NCI-H2196 treated with DMSO at 0.1 percent for 48 hours (cell line): Measurements from ENCODE around the gene GBX1.

Source experiments
- DNase-seq: peaks from one replicate; lab custom pipeline; 2025; ENCODE audit not compliant: unreplicated experiment; lab: John Stamatoyannopoulos, UW

The GBX1 gene

GRCh38 chr7:151194188-151194587 lies 26.7 kb upstream of the GBX1 start:
- no peak for DNase-seq

DNA sequence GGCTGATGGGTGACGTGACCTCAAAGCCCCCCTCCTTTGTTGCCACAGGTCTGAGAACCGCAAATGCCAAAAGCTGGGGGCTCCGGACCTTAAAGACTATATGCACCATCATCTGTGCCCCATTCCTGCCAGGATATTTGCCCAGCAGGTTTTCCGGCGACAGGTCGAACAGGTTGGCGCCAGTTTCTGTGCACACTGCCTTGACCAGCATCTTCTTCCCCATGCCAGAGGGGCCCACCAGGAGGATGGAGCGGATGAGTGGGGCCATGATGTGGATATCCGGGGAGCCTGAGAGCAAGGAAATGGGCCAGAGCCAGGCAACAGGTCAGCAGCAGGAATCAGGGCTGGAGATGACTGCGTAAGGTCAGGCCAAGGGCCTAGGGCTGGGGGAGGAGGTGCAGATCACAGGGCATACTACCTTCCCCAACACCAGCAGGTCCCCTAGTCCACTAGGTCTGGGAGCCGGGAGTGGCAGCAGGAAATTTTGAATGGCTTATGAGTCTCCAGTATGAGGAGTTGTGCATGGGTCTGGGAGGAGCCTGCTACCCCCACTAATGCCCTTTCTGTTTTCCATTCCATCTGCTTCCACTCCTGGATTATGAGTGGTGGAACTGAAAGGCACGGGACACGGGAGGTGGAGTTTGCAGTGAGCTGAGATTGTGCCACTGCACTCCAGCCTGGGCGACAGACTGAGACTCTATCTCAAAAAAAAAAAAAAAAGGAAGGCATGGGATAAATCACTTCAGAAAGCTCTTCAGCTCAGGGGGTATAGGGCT lies 25.9 kb upstream of the GBX1 start:
- no peak for DNase-seq

DNA sequence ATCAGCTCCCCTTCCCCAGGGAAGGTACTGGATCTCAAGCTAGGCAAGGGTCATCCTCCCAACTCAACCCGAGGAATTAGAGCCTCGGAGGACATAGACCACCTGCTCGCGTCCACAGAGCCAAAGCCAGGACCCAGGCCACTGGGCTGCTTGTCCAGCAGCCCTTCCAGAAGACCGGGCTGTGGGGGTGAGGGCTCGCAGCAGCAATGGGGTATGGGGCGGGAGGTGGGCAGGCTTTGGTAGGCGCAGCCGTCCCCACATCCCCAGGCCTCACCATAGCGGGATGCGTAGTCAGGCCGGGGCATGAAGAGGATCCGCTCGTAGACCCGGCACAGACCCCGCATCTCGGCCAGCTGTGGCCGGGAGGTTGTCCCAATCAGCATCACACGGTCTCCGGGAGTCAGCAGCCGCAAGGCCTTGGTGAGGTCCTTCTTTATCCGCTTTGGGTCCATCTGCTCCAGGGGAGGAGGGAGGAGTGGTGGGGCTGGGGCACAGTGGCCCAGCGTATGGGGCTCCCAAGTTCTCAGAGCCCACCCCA lies 24.6 kb upstream of the GBX1 start:
- no peak for DNase-seq

- no peak for DNase-seq
Measured at GRCh38 chr7:151191544-151191943, 24.1 kb upstream of the GBX1 start.

DNA sequence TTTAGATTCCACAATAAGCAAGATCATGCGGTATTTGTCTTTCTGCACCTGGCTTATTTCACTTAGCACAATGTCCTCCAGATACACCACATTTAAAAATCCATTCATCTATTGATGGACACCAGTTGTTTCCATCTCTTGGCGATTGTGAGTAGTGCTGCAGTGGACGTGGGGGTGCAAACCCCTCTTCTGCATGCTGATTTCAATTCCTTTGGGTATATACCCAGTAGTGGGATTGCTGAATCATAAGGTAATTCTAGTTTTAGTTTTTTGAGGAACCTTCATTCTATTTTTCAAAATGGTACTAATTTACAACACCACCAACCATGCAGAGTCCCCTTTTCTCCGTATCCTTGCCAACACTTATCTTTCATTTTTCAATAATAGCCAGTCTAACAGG lies 21.5 kb upstream of the GBX1 start:
- no peak for DNase-seq

DNA sequence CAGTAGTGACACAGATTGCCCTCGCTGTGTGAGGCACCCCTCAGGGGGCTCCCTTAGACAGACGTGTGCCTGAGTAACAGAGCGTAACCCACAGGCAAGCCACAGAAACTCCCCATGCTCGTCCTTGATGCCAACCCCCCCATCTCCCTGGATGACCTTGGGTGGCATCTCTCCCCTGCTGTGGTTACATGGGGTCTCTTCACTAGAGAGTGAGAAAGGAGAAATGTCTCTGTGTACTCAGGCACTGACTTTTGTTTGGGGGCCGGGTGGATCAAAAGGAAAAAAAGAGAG lies 20.7 kb upstream of the GBX1 start:
- DNase-seq: no peak

- no peak for DNase-seq
Measured at GRCh38 chr7:151187409-151188251, 20.1 kb upstream of the GBX1 start.

- no peak for DNase-seq
Measured at GRCh38 chr7:151186640-151187408, 19.3 kb upstream of the GBX1 start, which contains the start of gene ASB10. ASB10 (minus strand) TSS chr7:151187250; CDS start chr7:151187130, 120 bp downstream.

DNA sequence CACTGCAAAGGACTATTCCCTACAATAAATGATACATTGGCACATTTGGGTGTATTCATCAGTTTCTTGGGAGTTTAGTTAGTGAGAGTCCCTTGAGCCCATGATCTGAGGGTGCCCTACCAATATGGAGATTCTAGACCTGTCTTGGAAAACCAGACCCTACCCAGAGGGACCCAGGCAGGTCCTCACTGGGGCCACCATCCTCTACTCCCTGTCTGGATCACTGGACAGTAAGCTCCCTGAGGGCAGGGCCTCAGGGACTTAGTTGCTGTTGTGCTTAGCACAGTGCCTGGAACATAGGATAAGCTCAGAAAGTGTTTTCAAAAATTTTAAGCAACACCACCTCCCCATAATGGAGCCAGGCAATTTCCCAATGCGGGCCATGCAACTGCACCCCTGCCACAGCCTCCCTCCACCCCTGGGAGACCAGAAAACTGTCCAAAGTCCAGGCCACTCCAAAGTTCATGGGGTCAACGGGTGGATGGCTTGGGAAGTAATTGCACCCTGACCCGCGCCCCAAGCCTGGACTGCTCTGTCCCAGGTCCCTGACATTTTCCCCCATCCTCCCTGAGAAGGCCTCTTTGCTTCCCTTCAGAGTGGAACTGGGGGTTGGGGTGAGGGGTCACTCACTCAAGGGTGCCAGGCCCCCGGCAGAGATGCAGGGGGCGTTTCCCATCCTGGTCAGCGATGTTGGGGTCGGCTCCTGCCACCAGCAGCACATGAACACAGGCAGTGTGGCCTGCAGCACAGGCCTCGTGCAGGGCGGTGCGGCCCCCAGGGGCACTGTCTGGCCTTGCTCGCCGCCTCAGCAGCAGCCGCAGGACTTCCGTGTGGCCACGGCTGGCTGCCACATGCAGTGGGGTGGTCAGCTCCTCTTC lies 18.5 kb upstream of the GBX1 start:
- no peak for DNase-seq

DNA sequence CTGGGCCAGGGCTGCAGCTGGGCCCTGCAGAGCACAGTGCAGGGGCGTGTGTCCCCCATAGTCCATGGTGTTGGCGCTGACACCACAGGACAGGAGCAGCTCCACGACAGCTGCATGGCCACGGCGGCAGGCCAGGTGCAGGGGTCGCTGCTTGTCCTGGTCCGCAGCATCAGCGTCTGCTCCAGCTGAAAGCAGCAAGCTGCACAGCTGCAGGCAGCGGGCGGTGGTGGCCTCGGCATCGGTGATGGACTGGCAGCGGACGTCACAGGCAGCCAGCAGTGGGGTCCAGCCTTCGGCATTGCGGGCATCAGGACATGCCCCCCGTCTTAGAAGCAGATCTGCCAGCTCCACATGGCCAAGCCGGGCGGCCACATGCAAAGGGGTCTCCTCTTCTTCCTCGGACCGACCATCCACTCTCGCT lies 13.5 kb upstream of the GBX1 start:
- DNase-seq: no peak

GRCh38 chr7:151179946-151180345 lies 12.5 kb upstream of the GBX1 start:
- DNase-seq: no peak

DNA sequence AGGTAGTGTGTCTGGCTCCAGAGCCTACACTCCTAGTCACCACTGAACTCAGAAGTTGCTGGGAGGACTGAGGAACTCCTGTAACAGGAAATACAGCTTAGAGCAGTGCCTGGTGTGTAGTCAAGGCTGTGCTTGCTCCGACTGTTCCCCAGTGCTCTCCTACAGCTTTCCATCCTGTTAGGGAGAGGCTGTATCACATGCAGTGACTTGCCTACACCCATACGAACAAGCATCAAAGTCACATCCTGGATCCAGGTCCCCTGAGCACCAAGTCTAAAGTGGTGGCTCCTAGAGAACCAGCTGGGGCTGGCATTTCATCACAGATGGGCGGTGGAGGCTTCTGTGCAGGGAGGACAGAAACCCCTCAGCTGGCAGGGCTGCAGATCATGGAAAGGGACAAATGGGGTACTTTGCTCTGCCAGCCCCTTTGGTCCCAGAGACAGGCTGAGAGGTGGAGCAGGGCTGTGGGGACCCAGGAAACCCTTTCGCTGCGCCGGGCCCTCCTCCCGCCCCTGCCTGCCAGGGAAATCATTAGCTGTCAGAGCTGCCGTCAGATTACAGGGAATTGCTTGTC lies 11.9 kb upstream of the GBX1 start:
- DNase-seq: no peak

DNA sequence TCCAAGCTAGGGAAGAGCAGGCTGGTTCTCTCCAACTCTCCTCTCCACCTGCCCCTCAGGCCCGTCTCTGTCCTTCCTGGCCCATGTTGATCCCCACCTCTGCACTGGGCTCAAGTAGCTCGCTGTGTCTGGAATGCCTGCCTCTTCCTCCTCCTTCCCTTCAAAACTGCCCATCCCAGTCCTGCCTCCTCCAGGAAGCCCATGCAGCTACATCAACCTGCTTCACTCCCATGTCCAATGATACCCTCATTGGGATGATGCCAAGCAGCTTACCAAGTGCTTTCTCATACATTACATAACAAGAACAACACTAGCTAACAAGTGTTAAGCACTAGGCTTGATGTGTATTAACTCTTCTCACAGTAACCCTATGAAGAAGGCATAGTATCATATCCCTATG lies 11.3 kb upstream of the GBX1 start:
- no peak for DNase-seq

- DNase-seq: no peak
Measured at GRCh38 chr7:151178236-151178635, 10.7 kb upstream of the GBX1 start.

- no peak for DNase-seq
Measured at GRCh38 chr7:151177310-151177709, 9.8 kb upstream of the GBX1 start.

- no peak for DNase-seq
Measured at GRCh38 chr7:151176401-151176800, 8.9 kb upstream of the GBX1 start.

DNA sequence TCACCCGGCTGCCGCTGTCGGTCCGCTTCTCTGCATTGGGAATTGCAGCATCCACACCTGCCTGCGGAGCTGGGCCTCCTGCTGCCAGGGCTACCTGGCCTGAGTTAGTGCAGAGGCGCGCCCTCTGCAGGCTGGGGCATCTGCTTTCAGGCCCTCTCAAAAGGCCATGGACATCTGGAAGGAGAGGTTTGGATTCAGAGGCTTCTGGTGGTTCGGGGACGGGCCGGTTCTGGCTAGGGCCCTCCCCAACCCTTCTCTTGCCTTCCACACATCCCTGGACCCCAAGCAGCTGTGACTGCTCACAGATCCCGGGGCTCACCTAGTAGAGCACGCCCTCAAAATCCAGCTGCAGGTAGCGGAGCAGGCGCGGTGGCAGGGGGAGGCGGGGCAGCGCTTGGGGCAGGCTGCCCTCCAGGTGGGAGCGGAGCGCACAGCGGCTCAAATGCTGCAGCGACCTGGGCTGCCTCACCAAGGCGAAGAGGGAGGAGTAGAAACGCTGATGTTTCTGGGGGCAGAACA lies 8.4 kb upstream of the GBX1 start:
- DNase-seq: no peak

- DNase-seq: no peak
Measured at GRCh38 chr7:151175047-151175792, 7.7 kb upstream of the GBX1 start.
